Loucy (cell line): ENCODE data around the gene TAX1BP1.

Experiments
- EZH2phosphoT487 ChIP-seq: fragments of 200-600 bp; IDR thresholded peaks from 2 replicates; pipeline ENCODE4 v1.6.1; 2018; ENCODE audit warnings: antibody characterized with exemption, mild to moderate bottlenecking, moderate library complexity, borderline replicate concordance
- TF ChIP-seq, protein P1 (sequence below): fragments of 200-600 bp; sonication (generic); conservative IDR thresholded peaks from 2 replicates; pipeline ENCODE4 v1.5.1; 2014; ENCODE audit warnings: mild to moderate bottlenecking, antibody characterized with exemption, low read length

GRCh38 chr7:27876756-27877155 is 136.8 kb downstream of the TAX1BP1 start:
- TF ChIP-seq, protein P1, sequence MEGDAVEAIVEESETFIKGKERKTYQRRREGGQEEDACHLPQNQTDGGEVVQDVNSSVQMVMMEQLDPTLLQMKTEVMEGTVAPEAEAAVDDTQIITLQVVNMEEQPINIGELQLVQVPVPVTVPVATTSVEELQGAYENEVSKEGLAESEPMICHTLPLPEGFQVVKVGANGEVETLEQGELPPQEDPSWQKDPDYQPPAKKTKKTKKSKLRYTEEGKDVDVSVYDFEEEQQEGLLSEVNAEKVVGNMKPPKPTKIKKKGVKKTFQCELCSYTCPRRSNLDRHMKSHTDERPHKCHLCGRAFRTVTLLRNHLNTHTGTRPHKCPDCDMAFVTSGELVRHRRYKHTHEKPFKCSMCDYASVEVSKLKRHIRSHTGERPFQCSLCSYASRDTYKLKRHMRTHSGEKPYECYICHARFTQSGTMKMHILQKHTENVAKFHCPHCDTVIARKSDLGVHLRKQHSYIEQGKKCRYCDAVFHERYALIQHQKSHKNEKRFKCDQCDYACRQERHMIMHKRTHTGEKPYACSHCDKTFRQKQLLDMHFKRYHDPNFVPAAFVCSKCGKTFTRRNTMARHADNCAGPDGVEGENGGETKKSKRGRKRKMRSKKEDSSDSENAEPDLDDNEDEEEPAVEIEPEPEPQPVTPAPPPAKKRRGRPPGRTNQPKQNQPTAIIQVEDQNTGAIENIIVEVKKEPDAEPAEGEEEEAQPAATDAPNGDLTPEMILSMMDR, result no peak
- no peak for TF ChIP-seq EZH2phosphoT487
